Measurements from ENCODE around the gene PRXL2C. TPM values are rescaled to one million over a fixed set of nuclear protein-coding genes. Genes with fewer than 3 reads are reported as not detected.

Gene PRXL2C
- total and polyA plus RNA-seq, 2 of the 8 experiments (the other 6 are each of a cell fraction or from before 2014, with no cell fraction given): 2.8 to 7.3 TPM

DNA sequence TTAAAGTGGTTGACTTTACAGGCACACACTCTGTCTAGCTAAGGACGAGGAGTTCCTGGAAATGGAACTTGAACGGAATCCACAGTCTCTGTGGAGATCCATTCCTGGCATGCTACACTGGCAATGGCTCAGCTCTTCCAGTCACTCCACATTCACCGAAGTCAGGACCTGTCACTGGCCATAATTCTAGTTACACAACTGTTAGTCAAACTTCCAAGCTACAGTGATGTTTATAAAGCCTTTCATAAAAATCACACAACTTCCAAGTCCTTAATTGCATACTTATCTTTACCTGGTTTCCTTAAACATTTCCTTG lies 51.2 kb downstream of the PRXL2C start:
- Histone ChIP-seq H3K14ac (ENCODE audit: insufficient read length) (no peak overlapping the region), H3K4me3 (ENCODE audit: extremely low read depth in 1 of 4, insufficient read depth in 2 of 4, low read depth in 3 of 4, low read length in 4 of 4) (no peak overlapping the region), H2BK5ac (ENCODE audit: low read depth, low read length) (no peak overlapping the region), H3K4ac (replicated peaks; ENCODE audit: insufficient read length, low read depth, low read length) (no peak overlapping the region), H2BK12ac (ENCODE audit: low read depth, low read length) (no peak overlapping the region), H3K18ac (ENCODE audit: extremely low read depth, low read length) (no peak overlapping the region), H3K79me1 (ENCODE audit: low read depth, low read length) (peaks cover 3% of the 10 kb centered on the region; the same call in 1 of the 2 replicates), H3K36me3 (ENCODE audit: control insufficient read depth in 2 of 4, insufficient read depth in 4 of 4, low read length in 3 of 4) (no peaks in the 10 kb centered on the region), H3K27ac (ENCODE audit: low read depth, low read length) (no peak overlapping the region), H3K23me2 (ENCODE audit: low read depth, low read length) (no peaks in the 10 kb centered on the region; the same call in 1 of the 2 replicates), H3K4me2 (ENCODE audit: insufficient read depth in 1 of 2, low read depth in 2 of 2, low read length in 2 of 2) (no peak overlapping the region), H4K20me1 (replicated peaks in 1 of 2; ENCODE audit: control insufficient read depth in 1 of 2, insufficient read depth in 2 of 2, low read length in 2 of 2) (peaks cover 0 to 4% of the 10 kb centered on the region in 2 experiments), H2BK20ac (ENCODE audit: low read length) (no peak overlapping the region), H3K9me3 (ENCODE audit: insufficient read depth in 2 of 2, low read depth in 1 of 2, low read length in 1 of 2) (no peaks in the 10 kb centered on the region), H2AFZ (ENCODE audit: low read length) (no peak overlapping the region), H2BK120ac (replicated peaks; ENCODE audit: low read depth, low read length) (no peak overlapping the region), H2AK5ac (ENCODE audit: low read depth, low read length) (no peak overlapping the region), H3K27me3 (replicated peaks in 1 of 4; ENCODE audit: control insufficient read depth in 3 of 4, extremely low read depth in 1 of 4, insufficient read depth in 3 of 4, low read length in 3 of 4) (no peaks in the 10 kb centered on the region), H3K4me1 (replicated peaks in 1 of 4; ENCODE audit: control insufficient read depth in 3 of 4, insufficient read depth in 4 of 4, low read length in 3 of 4) (peaks cover 0 to 5% (median 0%) of the 10 kb centered on the region in 4 experiments; a peak in 3 of 7 replicates), H4K91ac (replicated peaks; ENCODE audit: insufficient read length, low read length) (no peak overlapping the region), H3K56ac (replicated peaks; ENCODE audit: insufficient read length, low read depth, low read length) (no peak overlapping the region), H2BK15ac (ENCODE audit: low read length) (peak overlapping the region; percentile 75; the same call in 1 of the 2 replicates), H3K79me2 (ENCODE audit: control insufficient read depth in 1 of 2, insufficient read depth in 2 of 2, low read length in 2 of 2) (peaks cover 0 to 60% of the 10 kb centered on the region in 2 experiments; a peak in 2 of 4 replicates), H3K23ac (ENCODE audit: insufficient read length) (no peak overlapping the region), H4K5ac (ENCODE audit: insufficient read length, low read depth, low read length) (no peak overlapping the region), H3K9ac (replicated peaks in 1 of 4; ENCODE audit: extremely low read depth in 1 of 4, low read depth in 3 of 4, low read length in 3 of 4) (no peak overlapping the region), H4K8ac (ENCODE audit: extremely low read depth, insufficient read depth, low read length) (no peak overlapping the region)
- ChIA-PET POLR2A (ENCODE audit: partially characterized antibody) (interaction anchor here (0.7 kb wide), 1 partner anchor 15 kb away, joined by 3 read pairs; no protein-coding TSS in a partner anchor), CTCF (ENCODE audit: partially characterized antibody) (interaction anchor here (0.7 to 1.9 kb wide), 8 partner anchors 10 to 238 kb away, joined by 3 to 4 read pairs (median 3); no protein-coding TSS in a partner anchor)
- FAIRE-seq (no peak), DNase-seq (ENCODE audit: low read depth in 1 of 2, low spot score in 2 of 2) (no peak)
- 91% methylated on average over 3 of the region's 3 CpGs; no CpG with 5 or more reads in 1 of the 2 experiments for WGBS, 2 experiments (ENCODE audit: extremely low coverage in 1 of 2, insufficient coverage in 1 of 2, insufficient read length in 1 of 2, insufficient replicate concordance in 2 of 2, low coverage in 1 of 2, low lambda C conversion rate in 2 of 2, missing lambda C conversion rate in 1 of 2)
- TF ChIP-seq HDAC2 (IDR thresholded peaks at IDR 0.05; ENCODE audit: borderline replicate concordance in 1 of 2, low read depth in 2 of 2, low read length in 2 of 2): no peak
- TF ChIP-seq KDM4A (IDR thresholded peaks at IDR 0.05; ENCODE audit: low read depth, low read length, severe bottlenecking): no peak
- TF ChIP-seq RNF2 (IDR thresholded peaks at IDR 0.05; ENCODE audit: borderline replicate concordance, low read depth, low read length, missing control alignments, poor library complexity, severe bottlenecking): no peak
- no peak for TF ChIP-seq CTBP2 (IDR thresholded peaks at IDR 0.05; ENCODE audit: borderline replicate concordance, insufficient read depth, insufficient read length, low read length)
- no peak for TF ChIP-seq EP300 (IDR thresholded peaks at IDR 0.05; ENCODE audit: borderline replicate concordance in 1 of 2, low read depth in 2 of 2, low read length in 2 of 2)
- TF ChIP-seq JUN (IDR thresholded peaks at IDR 0.05; ENCODE audit: low read depth, low read length): no peak
- TF ChIP-seq, protein P1, sequence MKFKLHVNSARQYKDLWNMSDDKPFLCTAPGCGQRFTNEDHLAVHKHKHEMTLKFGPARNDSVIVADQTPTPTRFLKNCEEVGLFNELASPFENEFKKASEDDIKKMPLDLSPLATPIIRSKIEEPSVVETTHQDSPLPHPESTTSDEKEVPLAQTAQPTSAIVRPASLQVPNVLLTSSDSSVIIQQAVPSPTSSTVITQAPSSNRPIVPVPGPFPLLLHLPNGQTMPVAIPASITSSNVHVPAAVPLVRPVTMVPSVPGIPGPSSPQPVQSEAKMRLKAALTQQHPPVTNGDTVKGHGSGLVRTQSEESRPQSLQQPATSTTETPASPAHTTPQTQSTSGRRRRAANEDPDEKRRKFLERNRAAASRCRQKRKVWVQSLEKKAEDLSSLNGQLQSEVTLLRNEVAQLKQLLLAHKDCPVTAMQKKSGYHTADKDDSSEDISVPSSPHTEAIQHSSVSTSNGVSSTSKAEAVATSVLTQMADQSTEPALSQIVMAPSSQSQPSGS (IDR thresholded peaks at IDR 0.05; ENCODE audit: low read length): no peak
- TF ChIP-seq KDM5A (IDR thresholded peaks at IDR 0.05; ENCODE audit: low read length): no peak
- TF ChIP-seq ZNF274 (IDR thresholded peaks at IDR 0.05; ENCODE audit: borderline replicate concordance, extremely low read depth, low read length): no peak
- TF ChIP-seq GABPA (IDR thresholded peaks at IDR 0.05; ENCODE audit: borderline replicate concordance, insufficient read depth, low read length): no peak
- TF ChIP-seq SP2 (IDR thresholded peaks at IDR 0.05; ENCODE audit: low read length): no peak
